Measurements from ENCODE around the gene UNK.

DNA sequence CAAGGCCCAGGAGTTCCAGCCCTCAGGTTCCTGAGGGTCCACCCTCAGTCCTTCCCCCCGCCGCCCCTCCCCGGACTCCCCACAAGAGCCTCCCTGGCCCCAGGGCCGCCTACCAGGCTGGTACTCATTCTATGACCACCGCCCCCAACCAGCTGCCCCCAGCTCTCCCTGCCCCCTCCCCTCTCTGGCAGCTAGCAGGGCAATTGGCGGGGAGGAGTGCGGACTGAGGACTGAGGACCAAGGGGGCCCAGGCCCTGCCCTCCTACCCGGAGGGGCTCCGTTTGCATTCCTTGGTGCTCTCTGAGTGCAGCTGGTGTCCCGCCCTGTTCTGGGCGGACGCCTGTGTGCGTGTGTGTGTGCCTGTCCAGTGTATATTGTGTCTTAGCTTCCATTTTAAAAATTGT lies 40.5 kb downstream of the UNK start:
- TF ChIP-seq GATA3 (IDR thresholded peaks at IDR 0.05; ENCODE audit: low read depth, low read length) (no peak), GATA2 (IDR thresholded peaks at IDR 0.05; ENCODE audit: low read depth, low read length) (no peak)

Data from SH-SY5Y (cell line).